ENCODE results near the gene TCTA.

TCTA gene
- 24.6 to 37.8 (median 32.7) reads per million in 3 donors for total RNA-seq

- Histone ChIP-seq H3K27ac (ENCODE audit: insufficient read depth, low read length, poor library complexity, severe bottlenecking) (peak within 1 kb of the TSS; percentile 93), H3K4me1 (ENCODE audit: control insufficient read depth, insufficient read depth, low read length, poor library complexity, severe bottlenecking) (peaks cover 55% of the 10 kb centered on the region), H3K27me3 (replicated peaks; ENCODE audit: control insufficient read depth, insufficient read depth, low read length, poor library complexity, severe bottlenecking) (no peaks in the 10 kb centered on the region), H3K4me3 (ENCODE audit: insufficient read depth, low read depth, low read length, poor library complexity, severe bottlenecking) (peak within 1 kb of the TSS; percentile 68), H3K36me3 (ENCODE audit: control insufficient read depth, insufficient read depth, low read length) (no peaks in the 10 kb centered on the region), H3K9me3 (ENCODE audit: control insufficient read depth, low read length) (no peaks in the 10 kb centered on the region)
- DNase-seq, result peak; percentile 98 to 99 (median 99)
These were observed at the start of gene TCTA, which contains the start of gene RHOA for GRCh38 chr3:49411968-49412631. Gene TCTA, plus strand, starts transcription at chr3:49412423. Its CDS starts 4 bp downstream, at chr3:49412427. Gene RHOA, minus strand, starts transcription at chr3:49411976. Its CDS starts 36,387 bp downstream, at chr3:49375589.

DNA sequence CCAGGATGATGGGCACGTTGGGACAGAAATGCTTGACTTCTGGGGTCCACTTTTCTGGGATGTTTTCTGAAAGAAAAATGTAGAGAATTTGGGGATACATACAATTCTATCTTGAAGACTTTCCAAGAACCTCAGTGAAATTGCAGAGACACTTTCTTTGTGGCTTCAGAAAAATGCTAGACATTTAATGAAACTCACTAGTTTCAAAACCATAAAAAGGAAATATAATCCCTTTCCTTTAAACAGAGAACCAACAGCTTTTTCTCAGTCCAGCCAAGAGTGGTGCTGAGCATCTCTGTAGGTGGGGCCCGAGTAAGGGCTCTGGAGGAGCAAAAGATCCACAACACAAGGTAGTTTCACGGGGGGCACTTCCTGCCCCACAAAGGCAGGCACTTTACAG is 49.7 kb upstream of the TCTA start:
- Histone ChIP-seq H3K27me3 (replicated peaks; ENCODE audit: control insufficient read depth, insufficient read depth, low read length, poor library complexity, severe bottlenecking) (no peaks in the 10 kb centered on the region), H3K36me3 (ENCODE audit: control insufficient read depth, insufficient read depth, low read length) (peaks cover 62% of the 10 kb centered on the region), H3K4me3 (ENCODE audit: insufficient read depth, low read depth, low read length, poor library complexity, severe bottlenecking) (no peak overlapping the region), H3K4me1 (ENCODE audit: control insufficient read depth, insufficient read depth, low read length, poor library complexity, severe bottlenecking) (peaks cover 13% of the 10 kb centered on the region), H3K27ac (ENCODE audit: insufficient read depth, low read length, poor library complexity, severe bottlenecking) (no peak overlapping the region), H3K9me3 (ENCODE audit: control insufficient read depth, low read length) (no peaks in the 10 kb centered on the region)
- no peak for DNase-seq

DNA sequence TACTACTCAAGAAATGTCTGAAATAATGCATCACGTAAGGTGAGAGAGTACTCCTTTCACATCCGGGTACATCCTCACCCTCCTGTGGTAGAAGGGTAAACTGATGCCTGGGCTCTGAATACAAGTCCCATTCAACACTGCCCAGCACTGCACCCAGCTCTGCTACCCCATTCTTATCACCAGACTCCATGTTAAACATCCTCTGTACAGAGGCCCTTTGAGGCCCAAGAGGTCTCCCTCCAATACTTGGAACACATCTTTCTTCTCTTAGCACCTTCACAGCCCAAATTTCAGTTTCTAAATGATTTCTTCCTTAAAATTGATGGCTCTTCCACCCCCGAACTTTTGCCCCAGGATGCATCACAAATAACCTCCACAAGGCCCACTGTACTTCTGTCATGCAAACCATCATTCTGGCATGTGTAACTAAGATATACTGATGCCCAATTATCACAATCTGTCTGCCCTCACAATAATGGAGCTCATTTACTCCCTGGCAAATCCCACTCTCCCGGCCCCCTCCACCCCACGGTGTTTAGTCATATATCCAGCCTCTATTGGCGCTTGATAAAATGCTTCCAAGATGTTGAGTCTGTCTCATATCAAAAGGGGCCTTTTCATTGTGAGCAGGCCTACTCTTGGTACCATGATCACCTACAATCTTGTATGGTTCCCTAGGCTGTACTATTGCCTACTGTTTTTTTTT is 41.5 kb upstream of the TCTA start:
- H3K36me3 ChIP-seq (ENCODE audit: control insufficient read depth, insufficient read depth, low read length), result peaks cover 68% of the 10 kb centered on the region
- H3K9me3 ChIP-seq (ENCODE audit: control insufficient read depth, low read length), result no peaks in the 10 kb centered on the region
- no peaks in the 10 kb centered on the region for H3K4me1 ChIP-seq (ENCODE audit: control insufficient read depth, insufficient read depth, low read length, poor library complexity, severe bottlenecking)
- no peak for DNase-seq
- no peaks in the 10 kb centered on the region for H3K27me3 ChIP-seq (replicated peaks; ENCODE audit: control insufficient read depth, insufficient read depth, low read length, poor library complexity, severe bottlenecking)
- no peak overlapping the region for H3K4me3 ChIP-seq (ENCODE audit: insufficient read depth, low read depth, low read length, poor library complexity, severe bottlenecking)
- H3K27ac ChIP-seq (ENCODE audit: insufficient read depth, low read length, poor library complexity, severe bottlenecking), result no peak overlapping the region

DNA sequence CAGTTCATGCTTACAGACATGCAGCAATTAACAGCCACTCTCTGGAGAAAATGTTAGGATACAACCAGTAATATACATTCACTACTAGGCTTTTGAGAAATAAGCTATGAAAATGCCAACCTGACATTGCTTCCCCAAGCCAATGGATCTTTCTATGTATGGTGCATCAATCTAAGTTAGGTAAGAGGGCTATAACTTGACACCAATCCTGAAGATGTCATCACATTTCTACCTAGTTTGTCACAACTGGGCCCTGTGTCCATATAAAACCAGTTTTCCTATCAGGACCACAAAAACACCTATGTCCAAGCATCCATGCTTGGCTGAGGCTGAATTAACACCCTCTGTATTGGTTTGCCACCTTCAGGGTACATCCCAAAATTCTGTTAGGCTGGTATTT is 40.3 kb upstream of the TCTA start:
- Histone ChIP-seq H3K4me3 (ENCODE audit: insufficient read depth, low read depth, low read length, poor library complexity, severe bottlenecking) (no peak overlapping the region), H3K36me3 (ENCODE audit: control insufficient read depth, insufficient read depth, low read length) (peaks cover 59% of the 10 kb centered on the region), H3K9me3 (ENCODE audit: control insufficient read depth, low read length) (no peaks in the 10 kb centered on the region), H3K4me1 (ENCODE audit: control insufficient read depth, insufficient read depth, low read length, poor library complexity, severe bottlenecking) (no peaks in the 10 kb centered on the region), H3K27ac (ENCODE audit: insufficient read depth, low read length, poor library complexity, severe bottlenecking) (no peak overlapping the region), H3K27me3 (replicated peaks; ENCODE audit: control insufficient read depth, insufficient read depth, low read length, poor library complexity, severe bottlenecking) (no peaks in the 10 kb centered on the region)
- DNase-seq, result no peak

DNA sequence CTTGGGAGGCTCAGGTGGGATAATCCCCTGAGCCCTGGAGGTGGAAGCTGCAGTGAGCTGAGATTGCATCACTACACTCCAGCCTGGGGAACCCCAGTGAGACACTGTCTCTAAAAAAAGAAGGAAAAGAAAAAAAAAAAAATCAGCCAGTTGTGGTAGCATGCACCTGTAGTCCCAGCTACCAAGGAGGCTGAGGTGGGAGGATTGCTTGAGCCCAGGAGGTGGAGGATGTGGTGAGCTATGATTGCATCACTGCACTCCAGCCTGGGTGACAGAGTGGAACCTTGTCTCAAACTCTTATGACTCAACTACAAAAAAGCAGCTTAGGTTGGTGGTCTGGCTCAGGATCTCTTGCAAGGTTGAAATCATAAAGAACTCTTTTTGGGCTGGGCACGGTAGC is 34.7 kb upstream of the TCTA start:
- Histone ChIP-seq H3K27me3 (replicated peaks; ENCODE audit: control insufficient read depth, insufficient read depth, low read length, poor library complexity, severe bottlenecking) (no peaks in the 10 kb centered on the region), H3K4me3 (ENCODE audit: insufficient read depth, low read depth, low read length, poor library complexity, severe bottlenecking) (no peak overlapping the region), H3K36me3 (ENCODE audit: control insufficient read depth, insufficient read depth, low read length) (peaks cover 34% of the 10 kb centered on the region), H3K4me1 (ENCODE audit: control insufficient read depth, insufficient read depth, low read length, poor library complexity, severe bottlenecking) (no peaks in the 10 kb centered on the region), H3K27ac (ENCODE audit: insufficient read depth, low read length, poor library complexity, severe bottlenecking) (peak overlapping the region; percentile 22), H3K9me3 (ENCODE audit: control insufficient read depth, low read length) (no peaks in the 10 kb centered on the region)
- DNase-seq, result peak in 2 of 3 donors; percentile 8 to 40

DNA sequence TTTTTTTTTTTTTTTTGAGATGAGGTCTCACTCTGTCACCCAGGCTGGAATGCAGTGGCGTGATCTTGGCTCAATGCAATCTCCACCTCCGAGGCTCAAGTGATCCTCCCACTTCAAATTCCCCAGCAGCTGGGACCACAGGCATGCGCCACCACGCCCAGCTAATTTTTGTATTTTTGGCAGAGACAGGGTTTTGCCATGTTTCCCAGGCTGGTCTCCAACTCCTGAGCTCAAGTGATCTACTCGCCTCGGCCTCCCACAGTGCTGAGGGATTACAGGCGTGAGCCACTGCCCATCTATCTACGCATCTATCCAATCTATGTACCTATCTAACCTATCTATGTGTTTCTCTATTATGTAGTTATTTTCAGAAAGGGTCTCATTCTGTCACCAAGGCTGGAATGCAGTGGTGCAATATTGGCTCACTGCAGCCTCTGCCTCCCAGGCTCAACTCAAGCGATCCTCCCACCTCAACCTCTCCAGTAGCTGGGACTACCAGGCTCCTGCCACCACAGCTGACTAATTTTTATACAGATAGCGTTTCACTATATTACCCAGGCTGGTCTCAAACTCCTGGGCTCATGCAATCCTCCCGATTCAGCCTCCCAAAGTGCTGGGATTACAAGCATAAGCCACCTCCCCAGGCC is 33.9 kb upstream of the TCTA start:
- H3K9me3 ChIP-seq (ENCODE audit: control insufficient read depth, low read length), result no peaks in the 10 kb centered on the region
- H3K4me1 ChIP-seq (ENCODE audit: control insufficient read depth, insufficient read depth, low read length, poor library complexity, severe bottlenecking), result no peaks in the 10 kb centered on the region
- peaks cover 25% of the 10 kb centered on the region for H3K36me3 ChIP-seq (ENCODE audit: control insufficient read depth, insufficient read depth, low read length)
- DNase-seq, result no peak
- no peaks in the 10 kb centered on the region for H3K27me3 ChIP-seq (replicated peaks; ENCODE audit: control insufficient read depth, insufficient read depth, low read length, poor library complexity, severe bottlenecking)
- H3K27ac ChIP-seq (ENCODE audit: insufficient read depth, low read length, poor library complexity, severe bottlenecking), result no peak overlapping the region
- H3K4me3 ChIP-seq (ENCODE audit: insufficient read depth, low read depth, low read length, poor library complexity, severe bottlenecking), result no peak overlapping the region

DNA sequence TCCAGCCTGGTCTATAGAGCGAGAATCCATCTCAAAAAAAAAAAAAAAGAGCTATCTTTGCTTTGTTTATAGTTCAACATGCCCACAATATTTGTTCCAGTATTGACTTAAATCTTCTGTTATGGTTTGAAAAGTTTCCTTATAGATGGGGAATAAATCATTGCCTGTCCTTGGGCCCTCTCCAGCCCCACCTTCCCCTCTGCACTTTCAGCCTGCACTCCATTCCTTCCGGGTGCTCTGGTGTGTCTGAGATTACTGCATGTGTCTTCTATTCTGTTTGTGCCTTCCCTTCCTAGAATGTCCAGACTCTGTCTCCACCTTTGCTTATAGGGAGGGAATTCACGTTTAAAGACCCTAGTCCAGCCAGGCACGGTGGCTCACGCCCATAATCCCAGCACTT is 28.8 kb upstream of the TCTA start:
- no peaks in the 10 kb centered on the region for H3K27me3 ChIP-seq (replicated peaks; ENCODE audit: control insufficient read depth, insufficient read depth, low read length, poor library complexity, severe bottlenecking)
- peaks cover 9% of the 10 kb centered on the region for H3K4me1 ChIP-seq (ENCODE audit: control insufficient read depth, insufficient read depth, low read length, poor library complexity, severe bottlenecking)
- H3K36me3 ChIP-seq (ENCODE audit: control insufficient read depth, insufficient read depth, low read length), result no peaks in the 10 kb centered on the region
- no peaks in the 10 kb centered on the region for H3K9me3 ChIP-seq (ENCODE audit: control insufficient read depth, low read length)
- H3K27ac ChIP-seq (ENCODE audit: insufficient read depth, low read length, poor library complexity, severe bottlenecking), result no peak overlapping the region
- no peak overlapping the region for H3K4me3 ChIP-seq (ENCODE audit: insufficient read depth, low read depth, low read length, poor library complexity, severe bottlenecking)
- DNase-seq, result no peak

- Histone ChIP-seq H3K27ac (ENCODE audit: insufficient read depth, low read length, poor library complexity, severe bottlenecking) (no peak overlapping the region), H3K36me3 (ENCODE audit: control insufficient read depth, insufficient read depth, low read length) (peaks cover 4% of the 10 kb centered on the region), H3K4me3 (ENCODE audit: insufficient read depth, low read depth, low read length, poor library complexity, severe bottlenecking) (no peak overlapping the region), H3K27me3 (replicated peaks; ENCODE audit: control insufficient read depth, insufficient read depth, low read length, poor library complexity, severe bottlenecking) (no peaks in the 10 kb centered on the region), H3K4me1 (ENCODE audit: control insufficient read depth, insufficient read depth, low read length, poor library complexity, severe bottlenecking) (peaks cover 9% of the 10 kb centered on the region), H3K9me3 (ENCODE audit: control insufficient read depth, low read length) (no peaks in the 10 kb centered on the region)
- no peak for DNase-seq
These were observed 26.6 kb upstream of the TCTA start for GRCh38 chr3:49385617-49386016.

DNA sequence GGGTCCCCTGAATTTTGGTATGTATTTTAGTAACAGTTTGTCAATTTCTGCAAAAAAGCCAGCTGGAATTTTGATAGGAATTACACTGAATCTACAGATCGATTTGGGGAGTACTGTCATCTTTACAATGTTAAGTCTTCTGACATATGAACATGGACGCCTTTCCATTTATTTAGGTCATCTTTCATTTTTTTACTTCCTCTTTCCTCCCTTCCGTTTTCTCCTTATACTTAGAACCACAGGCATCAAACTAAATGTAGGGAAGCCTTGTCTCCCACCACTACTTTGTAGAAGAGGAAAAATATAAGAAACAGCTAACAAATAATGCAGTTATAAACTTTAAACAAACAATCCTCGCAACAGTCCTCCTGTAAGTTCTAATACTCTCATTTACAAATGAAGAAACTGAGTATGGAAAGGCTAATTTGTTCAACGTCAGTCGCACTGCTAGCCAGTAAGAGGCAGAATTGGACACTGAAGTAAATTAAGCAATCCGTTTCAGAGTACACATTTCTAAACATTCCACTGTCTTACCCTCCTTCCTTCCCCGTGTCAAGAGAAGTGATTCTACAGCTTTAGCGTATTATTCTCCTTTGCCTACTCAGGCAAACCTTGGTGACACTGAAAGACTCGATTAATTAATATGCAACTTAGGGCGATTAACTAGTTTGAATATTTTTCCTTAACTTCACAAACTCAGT is 26.0 kb upstream of the TCTA start:
- H3K4me3 ChIP-seq (ENCODE audit: insufficient read depth, low read depth, low read length, poor library complexity, severe bottlenecking), result no peak overlapping the region
- H3K9me3 ChIP-seq (ENCODE audit: control insufficient read depth, low read length), result no peaks in the 10 kb centered on the region
- no peak for DNase-seq
- H3K27me3 ChIP-seq (replicated peaks; ENCODE audit: control insufficient read depth, insufficient read depth, low read length, poor library complexity, severe bottlenecking), result no peaks in the 10 kb centered on the region
- H3K36me3 ChIP-seq (ENCODE audit: control insufficient read depth, insufficient read depth, low read length), result peaks cover 4% of the 10 kb centered on the region
- H3K27ac ChIP-seq (ENCODE audit: insufficient read depth, low read length, poor library complexity, severe bottlenecking), result no peak overlapping the region
- peaks cover 9% of the 10 kb centered on the region for H3K4me1 ChIP-seq (ENCODE audit: control insufficient read depth, insufficient read depth, low read length, poor library complexity, severe bottlenecking)
